Liver (tissue), 3 donors: ENCODE results near the gene CCDC51.

Experiments used
- RAD21 ChIP-seq, 2 donors: IDR thresholded peaks; 2 replicates each; pipeline ENCODE4 v1.6.1; 2016; ENCODE audit warnings: antibody characterized with exemption in 2 of 2, mild to moderate bottlenecking in 2 of 2
- REST ChIP-seq: IDR thresholded peaks from 2 replicates; pipeline ENCODE4 v1.6.1; 2016; ENCODE audit warnings: antibody characterized with exemption, mild to moderate bottlenecking
- SP1 ChIP-seq: IDR thresholded peaks from 2 replicates; pipeline ENCODE4 v1.6.1; 2018; ENCODE audit warnings: antibody characterized with exemption, mild to moderate bottlenecking
- TF ChIP-seq, protein P1 (sequence below): fragments of 150-350 bp; IDR thresholded peaks from 2 replicates; pipeline ENCODE4 v1.5.1; 2017; ENCODE audit warnings: improper control_type of control experiment, low read depth, low read length; ENCODE audit not compliant: missing input control
- TF ChIP-seq, protein P2 (sequence below): IDR thresholded peaks from 2 replicates; pipeline ENCODE4 v1.6.1; 2016; ENCODE audit warnings: antibody characterized with exemption
- donor health status: healthy.
- donor health status: healthy.

DNA sequence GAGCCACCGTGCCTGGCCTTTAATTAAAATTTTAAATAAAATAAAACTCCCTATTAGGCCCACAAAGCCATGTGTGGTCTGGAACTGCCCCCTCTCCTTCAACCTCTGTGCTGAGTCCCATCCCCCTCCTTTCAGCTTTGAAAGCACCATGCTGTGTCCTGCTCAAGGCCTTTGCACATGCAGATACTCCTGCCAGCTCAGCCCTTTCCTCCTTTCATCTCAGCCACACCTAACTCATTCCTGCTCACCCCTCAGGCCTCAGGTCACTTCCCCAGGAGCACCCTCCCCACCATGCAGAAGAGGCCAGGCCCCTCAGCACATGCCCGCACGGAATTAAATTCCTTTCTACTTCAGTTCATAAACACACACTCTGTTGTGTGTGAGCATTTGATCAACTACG lies 34.7 kb upstream of the CCDC51 start:
- TF ChIP-seq REST (no peak), SP1 (no peak), RAD21 (IDR thresholded peaks at IDR 0.05) (no peak)
- TF ChIP-seq, protein P1, sequence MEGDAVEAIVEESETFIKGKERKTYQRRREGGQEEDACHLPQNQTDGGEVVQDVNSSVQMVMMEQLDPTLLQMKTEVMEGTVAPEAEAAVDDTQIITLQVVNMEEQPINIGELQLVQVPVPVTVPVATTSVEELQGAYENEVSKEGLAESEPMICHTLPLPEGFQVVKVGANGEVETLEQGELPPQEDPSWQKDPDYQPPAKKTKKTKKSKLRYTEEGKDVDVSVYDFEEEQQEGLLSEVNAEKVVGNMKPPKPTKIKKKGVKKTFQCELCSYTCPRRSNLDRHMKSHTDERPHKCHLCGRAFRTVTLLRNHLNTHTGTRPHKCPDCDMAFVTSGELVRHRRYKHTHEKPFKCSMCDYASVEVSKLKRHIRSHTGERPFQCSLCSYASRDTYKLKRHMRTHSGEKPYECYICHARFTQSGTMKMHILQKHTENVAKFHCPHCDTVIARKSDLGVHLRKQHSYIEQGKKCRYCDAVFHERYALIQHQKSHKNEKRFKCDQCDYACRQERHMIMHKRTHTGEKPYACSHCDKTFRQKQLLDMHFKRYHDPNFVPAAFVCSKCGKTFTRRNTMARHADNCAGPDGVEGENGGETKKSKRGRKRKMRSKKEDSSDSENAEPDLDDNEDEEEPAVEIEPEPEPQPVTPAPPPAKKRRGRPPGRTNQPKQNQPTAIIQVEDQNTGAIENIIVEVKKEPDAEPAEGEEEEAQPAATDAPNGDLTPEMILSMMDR, result no peak
- TF ChIP-seq, protein P2, sequence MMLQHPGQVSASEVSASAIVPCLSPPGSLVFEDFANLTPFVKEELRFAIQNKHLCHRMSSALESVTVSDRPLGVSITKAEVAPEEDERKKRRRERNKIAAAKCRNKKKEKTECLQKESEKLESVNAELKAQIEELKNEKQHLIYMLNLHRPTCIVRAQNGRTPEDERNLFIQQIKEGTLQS, result no peak
